ENCODE data around the gene FHOD3.

Gene FHOD3

DNA sequence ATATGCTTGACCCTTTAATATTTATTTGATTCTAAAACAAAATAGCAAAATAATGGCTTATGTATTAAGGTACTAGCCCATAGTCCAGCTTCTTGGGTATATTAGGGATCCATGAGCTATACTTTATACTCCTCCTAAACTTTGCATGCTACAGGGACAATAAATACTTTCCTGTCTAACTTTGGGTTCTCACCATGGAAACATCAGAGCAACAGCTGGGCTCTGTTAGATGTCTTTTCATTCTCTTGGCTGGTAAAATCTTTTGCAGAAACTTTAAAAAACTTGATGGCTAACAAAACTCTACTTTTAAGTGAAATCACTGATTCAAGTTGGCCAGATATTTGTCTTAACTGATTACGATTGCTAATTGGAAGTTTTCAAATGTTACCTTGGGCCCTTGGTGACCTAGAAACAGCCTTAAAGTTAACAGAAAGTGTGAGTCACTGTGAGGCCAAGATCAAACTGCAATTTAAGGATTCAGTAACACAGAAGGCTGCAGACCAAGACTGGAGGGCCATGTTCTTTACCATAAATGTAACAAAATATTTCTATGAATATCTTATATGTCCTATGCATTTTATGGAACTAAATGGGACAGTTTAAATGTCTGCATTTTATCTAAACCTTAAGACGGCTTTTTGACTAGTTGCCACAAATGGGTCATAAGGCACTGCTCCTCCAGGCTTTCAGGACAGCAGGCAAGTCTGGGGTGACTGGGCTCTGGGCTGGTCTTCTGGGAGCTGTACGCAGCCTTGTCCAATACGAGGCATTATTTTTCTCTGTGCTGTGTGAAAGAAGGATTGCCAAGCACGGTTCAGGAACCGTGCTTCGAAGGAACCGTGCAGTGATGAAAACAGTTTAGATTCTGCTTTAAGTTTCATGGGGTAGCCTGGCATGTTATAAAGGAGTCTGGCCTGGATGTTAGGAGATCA lies 342.8 kb downstream of the FHOD3 start:
- DNase-seq: no peak

DNA sequence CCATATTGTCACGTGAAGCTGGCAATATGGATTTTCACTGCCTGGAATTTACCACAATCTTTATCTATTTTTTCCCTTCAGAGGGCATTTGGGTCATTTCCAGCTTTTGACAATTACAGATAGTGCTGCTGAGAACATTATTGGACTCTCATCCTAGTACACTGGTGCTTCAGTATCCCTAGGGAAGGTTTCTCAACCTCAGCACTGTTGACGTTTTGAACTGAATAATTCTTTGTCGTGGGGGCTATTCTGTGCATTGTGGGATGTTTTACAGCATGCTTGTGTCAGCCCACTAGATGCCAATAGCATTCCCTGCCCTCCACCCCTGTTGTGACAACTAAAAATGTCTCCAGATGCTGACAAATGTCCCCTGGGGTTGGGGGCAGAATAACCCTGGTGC lies 345.5 kb downstream of the FHOD3 start:
- DNase-seq: no peak

DNA sequence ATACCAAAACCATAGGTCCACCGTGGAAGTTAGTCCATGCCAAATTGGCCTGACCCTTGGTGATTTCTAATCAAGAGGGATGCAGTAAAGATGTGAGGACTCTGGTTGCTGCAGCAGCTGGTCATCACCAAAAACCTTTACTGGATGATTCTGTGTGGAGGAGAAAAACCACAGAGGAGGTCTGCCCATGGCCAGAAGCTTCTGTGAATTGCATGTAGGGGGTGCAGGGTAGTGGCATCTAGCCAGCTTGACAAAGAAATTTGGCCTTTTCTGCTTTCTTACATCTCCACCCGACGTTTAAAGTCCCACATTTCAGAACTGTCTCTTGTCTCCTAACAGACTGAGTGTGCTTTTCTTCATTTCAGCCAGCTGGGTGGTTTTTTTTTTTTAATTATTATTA lies 351.3 kb downstream of the FHOD3 start:
- no peak for DNase-seq

DNA sequence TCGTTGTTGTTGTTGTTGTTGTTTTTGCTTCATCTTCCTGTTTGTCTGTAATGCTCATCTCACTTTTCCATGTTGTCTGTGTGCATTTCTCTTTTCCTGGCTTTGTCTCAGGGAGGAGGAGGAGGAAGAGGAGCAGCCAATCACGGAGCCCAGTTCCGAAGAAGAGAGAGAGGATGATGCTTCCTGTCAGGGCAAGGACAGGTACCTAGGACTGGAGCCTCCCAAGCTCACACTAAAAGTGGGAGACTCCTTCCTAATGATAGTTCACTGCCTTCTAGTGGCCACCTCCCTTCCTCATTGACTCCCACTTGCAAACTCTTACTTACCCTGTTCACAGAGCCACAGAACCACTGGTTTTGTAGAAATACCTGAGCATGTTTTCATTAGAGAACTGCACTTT lies 351.7 kb downstream of the FHOD3 start:
- DNase-seq: no peak

DNA sequence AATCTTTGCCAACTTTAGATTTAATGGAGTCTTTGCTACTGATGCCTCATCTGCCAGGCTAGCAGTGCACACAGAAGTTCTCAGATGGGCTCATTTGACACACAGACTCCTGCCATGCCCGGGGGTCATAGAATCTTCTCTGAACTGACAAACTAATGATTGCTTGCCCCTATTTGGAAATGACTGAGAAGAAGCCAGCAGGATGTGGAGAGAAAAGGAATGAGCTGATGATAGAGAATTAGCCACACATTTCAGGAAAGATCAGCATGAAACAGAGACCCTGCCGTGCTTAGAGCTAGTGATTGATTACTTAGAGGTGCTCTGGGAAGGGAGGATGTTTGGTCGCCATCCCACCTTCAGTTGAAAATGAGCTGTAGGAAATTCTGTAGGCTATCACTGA lies 352.8 kb downstream of the FHOD3 start:
- no peak for DNase-seq

DNA sequence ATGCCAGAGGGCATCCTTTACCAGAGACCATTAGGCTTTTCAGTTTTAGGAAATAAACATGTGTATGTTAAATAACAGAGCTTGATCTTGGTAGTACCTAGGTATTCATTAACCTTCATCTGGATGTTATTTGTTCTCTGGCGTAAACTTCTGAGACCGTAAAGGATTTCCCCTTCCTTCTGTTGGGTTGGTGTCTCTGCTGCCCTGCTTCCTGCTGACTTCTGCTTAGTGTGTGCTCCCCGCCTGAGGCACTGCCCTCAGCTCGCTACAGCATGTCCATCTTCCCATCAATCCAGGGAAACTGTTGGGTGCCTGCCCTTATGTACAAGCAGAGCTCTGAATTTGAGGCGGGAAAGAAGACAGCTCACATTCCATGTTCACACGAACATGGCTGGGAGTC lies 353.4 kb downstream of the FHOD3 start:
- no peak for DNase-seq

DNA sequence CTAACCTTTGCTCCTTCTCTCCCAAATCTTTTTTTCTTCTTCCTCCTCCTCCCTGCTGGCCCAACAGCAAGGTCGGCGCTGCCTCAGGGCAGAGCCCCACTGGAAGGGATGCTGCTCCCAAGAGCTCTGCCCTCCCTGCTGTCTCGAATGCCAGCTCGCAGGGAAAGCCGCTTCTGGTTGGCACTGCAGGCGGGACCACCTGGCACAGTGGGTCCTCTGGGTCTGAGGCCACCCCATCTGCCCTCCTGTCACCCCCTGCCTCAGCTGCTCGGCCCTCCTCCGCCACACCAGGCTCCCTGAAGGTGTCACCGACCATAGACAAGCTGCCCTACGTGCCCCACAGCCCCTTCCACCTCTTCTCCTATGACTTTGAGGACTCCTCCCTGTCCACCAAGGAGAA lies 355.0 kb downstream of the FHOD3 start:
- DNase-seq: no peak

DNA sequence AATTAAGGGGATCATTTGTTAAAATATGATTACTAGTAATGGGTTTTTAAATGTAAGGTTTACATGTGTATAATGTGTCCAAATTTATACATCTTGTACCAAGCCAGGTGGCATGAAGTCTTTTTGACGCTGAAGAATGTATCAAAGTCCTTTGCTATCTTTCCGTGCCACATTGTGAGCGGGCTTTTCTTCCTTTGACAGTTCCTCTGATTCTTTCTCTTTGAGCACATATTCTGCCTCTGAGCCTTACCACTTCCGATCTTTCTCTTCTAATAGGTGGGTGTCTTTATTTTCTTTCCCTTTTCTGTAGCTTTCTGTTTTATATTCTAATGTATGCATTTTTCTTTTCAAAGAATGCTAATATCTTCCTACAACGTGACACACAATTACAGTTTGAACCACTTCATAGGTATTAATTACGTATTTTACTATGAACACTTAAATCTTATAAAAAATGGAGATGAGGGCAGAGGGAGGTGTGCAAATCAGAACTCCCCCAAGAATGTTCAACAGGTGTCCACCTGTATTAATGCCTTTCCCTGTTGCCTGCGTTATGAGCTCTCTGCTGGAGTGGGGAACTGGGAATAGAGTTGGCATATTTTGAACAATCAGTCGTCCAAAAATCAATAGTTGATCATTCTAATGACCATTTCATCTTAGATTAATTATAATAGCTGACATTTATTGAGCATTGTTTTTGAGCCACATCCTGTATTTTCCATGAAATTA lies 355.8 kb downstream of the FHOD3 start:
- no peak for DNase-seq

DNA sequence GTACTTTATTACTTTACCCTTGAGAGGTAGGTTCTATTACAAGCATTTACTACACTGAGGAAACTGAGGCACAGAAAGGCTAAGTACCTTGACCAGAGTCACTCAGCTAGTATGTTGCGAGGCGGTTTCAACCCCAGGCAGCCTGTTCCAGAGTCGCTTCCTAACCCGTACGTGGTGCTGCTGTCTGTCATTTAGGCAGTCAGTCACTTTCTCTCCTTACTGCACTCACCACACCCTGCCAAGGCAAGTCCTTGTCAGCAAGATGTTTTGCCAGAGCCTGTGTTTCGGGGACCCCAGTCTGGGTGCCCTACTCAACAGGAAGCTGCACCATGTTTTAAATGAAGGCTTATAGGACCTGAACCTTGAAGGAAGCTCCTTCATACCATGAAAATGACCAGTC lies 356.4 kb downstream of the FHOD3 start:
- no peak for DNase-seq

DNA sequence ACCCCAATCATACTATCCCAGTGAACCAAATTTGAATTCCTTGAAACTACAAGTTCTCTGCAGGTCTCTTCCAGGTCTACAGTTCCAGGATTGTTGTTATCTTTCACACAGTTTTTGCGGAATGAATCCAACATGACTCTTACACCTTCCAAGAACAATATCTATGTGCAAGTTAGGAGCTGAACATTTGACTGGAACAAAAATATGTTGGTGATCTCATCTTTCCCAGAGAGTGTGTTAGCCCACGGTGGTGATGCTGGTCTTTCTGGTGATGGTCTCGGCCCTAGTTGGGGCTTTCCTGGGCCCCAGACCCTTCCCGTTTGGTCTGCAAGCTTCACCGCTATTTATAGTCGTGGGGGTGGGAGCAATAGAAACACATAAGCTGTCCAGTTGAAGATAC lies 357.6 kb downstream of the FHOD3 start:
- no peak for DNase-seq

DNA sequence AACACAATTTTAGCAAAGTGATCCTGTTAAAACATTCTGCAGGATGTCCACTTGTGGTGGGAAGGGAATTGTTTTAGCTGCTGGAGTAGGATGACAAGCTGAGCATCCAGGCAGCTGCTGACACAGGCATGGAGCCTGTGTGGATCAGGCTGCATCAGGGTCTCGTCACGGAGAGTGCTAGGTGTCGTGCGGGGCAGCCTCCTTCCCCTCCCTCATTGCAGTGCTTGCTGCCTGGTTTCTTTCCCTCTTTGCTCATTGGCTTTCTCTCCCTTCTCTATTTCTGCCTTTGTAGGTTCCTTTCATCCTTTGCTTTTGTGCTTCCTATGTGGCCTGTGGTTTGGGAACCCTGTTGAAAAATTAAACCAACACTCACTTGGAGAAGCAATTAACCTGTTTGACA lies 358.4 kb downstream of the FHOD3 start:
- no peak for DNase-seq

DNA sequence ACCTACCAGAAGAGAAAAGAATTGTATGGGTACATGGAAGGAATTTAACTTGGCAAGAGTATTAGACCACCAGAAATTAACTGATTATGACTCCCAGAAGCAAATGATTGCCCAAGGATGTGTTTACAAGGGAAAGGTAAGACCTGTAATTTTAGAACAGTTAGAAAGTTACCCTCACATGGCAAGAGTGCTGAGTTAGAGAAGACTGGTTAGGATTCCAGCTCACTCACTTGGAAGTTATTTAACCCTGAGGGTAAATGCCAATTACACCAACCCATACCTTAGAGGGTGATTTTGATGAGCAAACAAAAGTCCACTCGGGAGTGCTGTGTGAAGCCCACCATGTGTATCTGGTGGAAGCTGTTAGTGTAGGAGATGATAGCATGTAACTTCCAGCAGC lies 361.1 kb downstream of the FHOD3 start:
- DNase-seq: no peak

DNA sequence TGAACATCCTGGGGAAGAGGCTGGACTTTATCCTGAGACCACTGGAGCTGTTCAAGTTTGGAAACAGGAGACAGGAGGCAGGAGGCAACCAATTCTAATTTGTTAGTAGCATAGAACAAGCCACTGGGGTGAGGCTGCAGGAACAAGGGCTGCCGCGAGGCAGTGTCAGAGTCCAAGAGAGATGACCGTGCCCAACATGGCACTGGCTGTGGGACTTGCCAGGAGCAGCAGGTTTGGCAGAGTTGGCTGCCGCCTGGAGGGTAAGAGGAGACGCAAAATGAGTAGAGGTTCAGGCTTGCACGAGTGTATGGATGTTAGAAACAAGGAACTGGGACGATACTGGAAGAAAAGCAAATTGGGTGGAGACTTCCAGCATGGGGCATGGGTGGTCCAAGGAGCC lies 362.8 kb downstream of the FHOD3 start:
- DNase-seq: no peak

DNA sequence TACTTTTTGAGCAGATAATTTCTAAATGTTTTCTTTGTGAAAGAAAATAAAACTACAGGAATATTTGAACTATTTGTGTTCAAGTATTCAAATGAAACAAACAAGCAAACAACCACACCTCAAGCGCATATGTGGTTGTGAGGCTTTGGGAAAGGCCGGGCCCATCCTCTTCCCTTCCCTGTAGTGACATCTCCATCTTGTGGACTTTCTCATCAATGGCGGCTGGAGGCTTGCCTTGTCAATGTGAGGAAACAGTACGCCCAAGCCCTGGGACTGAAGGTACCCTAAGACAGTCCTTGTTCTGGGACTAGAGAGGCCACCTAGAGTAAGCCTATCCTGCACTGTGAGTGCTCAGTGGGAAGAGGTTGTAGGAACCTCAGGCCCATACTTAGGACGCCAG lies 364.5 kb downstream of the FHOD3 start:
- DNase-seq: no peak

DNA sequence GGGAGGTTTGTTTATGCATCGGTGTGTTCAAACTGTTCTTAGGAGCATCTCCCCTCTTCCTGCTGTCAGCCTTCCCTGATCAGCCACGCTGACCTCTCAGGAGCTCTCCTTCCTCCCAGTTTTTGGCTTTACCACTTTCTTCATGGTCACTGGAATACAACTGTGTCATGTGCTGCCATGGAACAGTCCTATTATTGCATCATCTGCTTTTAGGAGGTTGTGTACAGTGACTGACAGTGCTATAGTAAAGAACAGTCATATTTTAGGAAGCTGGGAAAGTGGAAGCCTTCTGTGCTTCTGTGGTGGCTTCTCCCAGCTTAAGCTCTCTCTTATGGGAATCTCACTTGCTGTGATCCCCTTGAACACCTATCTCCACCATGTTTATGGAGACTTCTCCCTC lies 365.8 kb downstream of the FHOD3 start:
- no peak for DNase-seq

DNA sequence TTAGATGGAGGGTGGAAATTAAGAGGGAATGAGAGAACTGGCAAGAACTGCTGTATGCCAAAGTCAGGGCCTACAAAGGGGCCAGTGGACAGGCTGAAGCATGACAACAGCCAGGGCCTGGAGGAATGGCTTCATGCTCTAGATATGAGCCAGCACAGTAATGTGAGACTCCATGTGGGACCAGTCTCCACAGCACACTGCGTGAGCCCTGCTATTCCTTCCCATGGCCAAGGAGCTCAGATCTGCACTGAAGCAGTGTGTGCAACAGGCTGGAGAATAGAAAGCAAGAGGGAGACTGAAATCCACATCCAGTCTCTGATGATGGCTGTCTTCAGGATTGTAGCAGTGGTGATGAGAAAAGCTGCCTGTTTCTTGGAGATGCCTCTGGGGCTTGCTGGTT lies 368.4 kb downstream of the FHOD3 start:
- DNase-seq: no peak

DNA sequence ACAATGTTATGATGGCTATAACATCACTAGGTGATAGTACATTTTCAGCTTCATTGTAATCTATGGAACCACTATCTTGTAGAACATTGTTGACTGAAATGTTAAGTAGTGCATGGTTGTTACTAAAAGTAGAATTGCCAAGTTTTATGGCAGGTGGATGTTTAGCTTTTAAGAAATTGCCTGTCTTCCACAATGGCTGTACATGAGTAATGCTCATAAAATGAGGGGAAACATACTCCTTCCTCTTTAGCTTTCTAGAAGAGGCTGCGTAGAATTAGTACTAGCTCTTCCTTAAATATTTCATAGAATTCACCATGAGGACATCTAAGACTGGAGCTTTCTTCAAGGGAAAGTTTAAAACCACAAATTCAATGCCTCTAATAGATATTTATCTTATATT lies 370.3 kb downstream of the FHOD3 start:
- no peak for DNase-seq

DNA sequence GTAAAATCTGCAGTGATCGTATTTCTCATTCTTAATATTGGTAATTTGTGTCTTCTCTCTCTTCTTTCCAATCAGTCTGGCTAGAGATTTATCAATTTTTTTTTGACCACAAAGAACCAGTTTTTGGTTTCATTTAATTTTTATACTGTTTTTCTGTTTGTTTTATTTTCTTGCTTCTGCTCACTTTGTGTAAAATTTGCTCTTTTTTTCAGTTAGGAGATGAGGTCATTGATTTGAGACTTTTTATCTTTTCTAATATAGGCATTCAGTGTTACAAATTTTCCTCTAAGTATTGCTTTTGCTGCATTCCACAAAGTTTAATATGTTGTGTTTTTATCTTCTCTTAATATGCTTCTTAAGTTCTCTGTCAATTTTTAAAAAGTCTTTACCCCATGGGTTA lies 370.8 kb downstream of the FHOD3 start:
- DNase-seq: no peak

DNA sequence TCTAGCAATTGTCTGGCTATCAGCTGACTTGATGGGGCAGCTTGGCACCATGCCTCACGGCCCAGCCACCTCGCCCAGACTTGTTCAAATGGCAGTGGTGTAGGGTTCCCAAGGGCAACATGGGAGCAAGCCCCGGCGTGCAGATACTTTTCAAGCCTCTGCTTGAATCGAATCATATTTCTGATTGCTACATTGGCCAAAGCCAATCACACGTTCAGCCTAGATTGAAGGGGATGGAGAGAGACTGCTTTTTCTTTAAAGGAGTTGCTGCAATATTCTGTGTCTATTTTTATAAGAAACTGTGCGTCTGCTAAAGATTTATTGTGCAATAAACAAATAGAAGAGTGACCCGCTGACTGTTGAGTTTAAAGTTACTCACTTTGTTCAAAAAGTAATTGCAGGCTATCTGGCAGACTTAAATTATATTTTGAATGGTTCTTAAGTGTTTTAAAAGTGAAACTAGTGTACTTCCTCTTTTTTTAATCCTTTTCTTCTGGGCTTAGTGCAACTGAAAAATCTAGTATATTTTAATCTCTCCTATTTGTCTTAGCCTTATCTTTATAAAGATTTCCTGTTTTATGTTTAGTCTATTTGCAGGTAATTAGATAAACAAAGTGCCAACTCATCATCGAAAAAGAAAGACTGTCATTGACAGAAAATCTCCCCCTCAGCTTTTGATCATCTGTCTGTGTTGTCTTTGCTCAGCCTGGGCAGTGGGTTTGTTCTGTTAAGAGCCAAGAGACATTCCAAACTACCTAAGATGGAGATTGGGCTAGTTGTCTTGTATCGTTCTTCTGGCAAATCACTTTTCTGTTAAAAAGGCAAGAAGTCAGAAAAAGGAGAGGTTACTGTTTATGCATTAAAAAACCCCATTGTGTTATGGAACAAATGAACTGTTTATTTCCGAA lies 375.2 kb downstream of the FHOD3 start:
- DNase-seq: peak; percentile 93

DNA sequence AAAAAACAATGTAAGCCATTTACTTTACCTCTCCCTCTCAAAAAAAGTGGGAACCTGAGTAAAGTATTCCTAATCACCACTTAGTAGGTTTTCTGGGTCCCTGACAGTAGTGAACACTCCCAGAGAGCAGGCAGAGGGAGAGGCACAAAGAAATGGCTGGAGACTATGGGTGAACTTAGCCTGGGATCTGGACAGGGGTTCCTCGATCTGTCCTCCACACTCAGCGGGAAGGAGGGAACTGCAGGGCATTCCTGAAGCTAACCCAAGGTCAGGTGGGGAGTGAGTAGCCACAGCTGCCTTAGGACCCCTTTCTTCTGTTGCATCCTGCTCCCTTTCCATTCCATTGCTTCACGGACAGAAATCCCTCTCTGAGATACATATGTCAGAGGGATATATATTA lies 375.9 kb downstream of the FHOD3 start:
- no peak for DNase-seq

DNA sequence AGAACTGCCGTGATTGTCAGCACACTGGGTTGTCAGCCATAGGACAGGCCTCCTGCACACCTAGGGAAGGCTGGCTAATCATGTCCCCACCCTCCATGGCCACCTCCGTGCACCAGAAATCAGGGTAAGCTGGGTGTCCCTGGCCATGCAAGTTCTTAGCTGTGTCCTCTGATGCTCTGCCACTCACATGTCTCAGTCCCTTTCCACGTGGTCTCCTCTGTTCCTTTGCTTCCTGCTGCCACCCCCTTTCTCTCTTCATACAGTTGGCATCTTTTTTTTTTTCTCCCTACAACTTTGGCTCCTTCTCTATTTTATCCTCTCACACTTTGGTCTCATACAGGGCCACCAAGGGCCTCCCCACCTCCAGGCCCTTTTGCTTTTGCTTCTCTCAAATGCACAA lies 377.6 kb downstream of the FHOD3 start:
- no peak for DNase-seq

DNA sequence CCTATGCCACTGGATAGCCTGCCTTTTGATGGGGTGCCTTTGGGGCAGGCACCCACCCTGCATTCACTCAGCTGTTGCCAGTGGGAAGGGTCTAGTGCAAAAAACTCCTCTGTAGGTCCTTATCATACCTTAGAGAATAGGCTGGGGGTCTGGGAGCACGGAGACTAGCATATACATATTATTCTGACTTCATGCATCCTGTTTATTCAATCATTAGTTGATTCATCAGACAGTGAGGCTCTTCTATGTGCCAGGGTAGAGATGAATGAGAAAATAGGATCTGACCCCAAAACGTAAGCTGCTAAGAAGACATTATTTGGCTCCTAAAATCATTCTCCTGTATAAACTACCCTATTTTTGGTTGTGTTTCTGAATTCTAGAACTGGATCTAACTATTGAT lies 378.0 kb downstream of the FHOD3 start:
- no peak for DNase-seq

DNA sequence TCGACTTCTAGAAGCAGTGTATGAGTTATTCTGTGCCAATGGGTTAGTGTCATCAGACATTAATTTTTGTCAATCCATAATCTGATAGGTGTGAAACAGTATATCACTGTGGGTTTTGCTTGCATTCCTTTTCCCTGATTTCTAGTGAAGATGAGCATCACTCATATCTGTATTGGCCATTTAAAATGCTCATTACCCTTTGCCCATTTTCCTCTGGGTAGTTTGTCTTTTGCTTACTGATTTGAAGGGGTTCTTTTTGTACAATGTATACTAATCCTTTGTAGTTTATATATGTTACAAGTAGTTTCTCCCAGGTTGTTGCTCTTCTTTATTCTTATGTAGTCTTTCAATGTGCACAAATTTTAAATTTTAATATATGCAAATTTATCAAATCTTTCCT lies 379.1 kb downstream of the FHOD3 start:
- no peak for DNase-seq

All from NCI-H510A (cell line).